ENCODE results near the gene LRMDA.

Gene LRMDA

GRCh38 chr10:76201962-76202361 is 770.5 kb downstream of the LRMDA start:
- no peaks in the 10 kb centered on the region for H3K27me3 ChIP-seq (ENCODE audit: insufficient read depth, low read length)
- no peak overlapping the region for H3K27ac ChIP-seq (ENCODE audit: low read depth, low read length)
- no peaks in the 10 kb centered on the region for H3K36me3 ChIP-seq (ENCODE audit: insufficient read depth, low read length)

GRCh38 chr10:76202777-76203176 is 771.4 kb downstream of the LRMDA start:
- Histone ChIP-seq H2AFZ (ENCODE audit: low read length, unreplicated experiment) (no peak overlapping the region), H3K36me3 (ENCODE audit: insufficient read depth, low read length) (no peaks in the 10 kb centered on the region), H3K4me3 (ENCODE audit: low read depth, low read length) (no peak overlapping the region), H3K27me3 (ENCODE audit: insufficient read depth, low read length) (no peaks in the 10 kb centered on the region), H3K4me1 (ENCODE audit: control insufficient read depth, insufficient read depth, low read length, unreplicated experiment) (peaks cover 17% of the 10 kb centered on the region), H3K27ac (ENCODE audit: low read depth, low read length) (no peak overlapping the region; the same call in 1 of the 2 replicates), H3K79me2 (ENCODE audit: control insufficient read depth, insufficient read depth, low read length, unreplicated experiment) (no peaks in the 10 kb centered on the region)

More at GRCh38 chr10:76201962-76202361, 770.5 kb downstream of the LRMDA start:
- no peak overlapping the region for H3K4me3 ChIP-seq (ENCODE audit: low read depth, low read length)
- H3K4me1 ChIP-seq (ENCODE audit: control insufficient read depth, insufficient read depth, low read length, unreplicated experiment) = peaks cover 11% of the 10 kb centered on the region
- H2AFZ ChIP-seq (ENCODE audit: low read length, unreplicated experiment) = no peak overlapping the region
- no peaks in the 10 kb centered on the region for H3K79me2 ChIP-seq (ENCODE audit: control insufficient read depth, insufficient read depth, low read length, unreplicated experiment)

GRCh38 chr10:76205361-76205760 is 773.9 kb downstream of the LRMDA start:
- no peaks in the 10 kb centered on the region for H3K79me2 ChIP-seq (ENCODE audit: control insufficient read depth, insufficient read depth, low read length, unreplicated experiment)
- H3K4me3 ChIP-seq (ENCODE audit: low read depth, low read length) = no peak overlapping the region
- H3K4me1 ChIP-seq (ENCODE audit: control insufficient read depth, insufficient read depth, low read length, unreplicated experiment) = peaks cover 17% of the 10 kb centered on the region
- no peaks in the 10 kb centered on the region for H3K36me3 ChIP-seq (ENCODE audit: insufficient read depth, low read length)
- H3K27ac ChIP-seq (ENCODE audit: low read depth, low read length) = peak overlapping the region; percentile 42; the same call in 1 of the 2 replicates
- H3K27me3 ChIP-seq (ENCODE audit: insufficient read depth, low read length) = no peaks in the 10 kb centered on the region
- H2AFZ ChIP-seq (ENCODE audit: low read length, unreplicated experiment) = no peak overlapping the region

GRCh38 chr10:76206797-76207352 is 775.5 kb downstream of the LRMDA start:
- Histone ChIP-seq H2AFZ (ENCODE audit: low read length, unreplicated experiment) (peak overlapping the region; percentile 7), H3K4me1 (ENCODE audit: control insufficient read depth, insufficient read depth, low read length, unreplicated experiment) (peaks cover 17% of the 10 kb centered on the region), H3K27me3 (ENCODE audit: insufficient read depth, low read length) (no peaks in the 10 kb centered on the region), H3K4me3 (ENCODE audit: low read depth, low read length) (no peak overlapping the region), H3K36me3 (ENCODE audit: insufficient read depth, low read length) (no peaks in the 10 kb centered on the region), H3K79me2 (ENCODE audit: control insufficient read depth, insufficient read depth, low read length, unreplicated experiment) (no peaks in the 10 kb centered on the region), H3K27ac (ENCODE audit: low read depth, low read length) (no peak overlapping the region)

- no peak overlapping the region for H2AFZ ChIP-seq (ENCODE audit: low read length, unreplicated experiment)
- H3K36me3 ChIP-seq (ENCODE audit: insufficient read depth, low read length) = no peaks in the 10 kb centered on the region
- no peaks in the 10 kb centered on the region for H3K79me2 ChIP-seq (ENCODE audit: control insufficient read depth, insufficient read depth, low read length, unreplicated experiment)
- peaks cover 11% of the 10 kb centered on the region for H3K4me1 ChIP-seq (ENCODE audit: control insufficient read depth, insufficient read depth, low read length, unreplicated experiment)
- H3K4me3 ChIP-seq (ENCODE audit: low read depth, low read length) = no peak overlapping the region
- no peaks in the 10 kb centered on the region for H3K27me3 ChIP-seq (ENCODE audit: insufficient read depth, low read length)
- no peak overlapping the region for H3K27ac ChIP-seq (ENCODE audit: low read depth, low read length)
Measured at GRCh38 chr10:76209135-76209534, 777.7 kb downstream of the LRMDA start.

GRCh38 chr10:76210211-76210610 is 778.8 kb downstream of the LRMDA start:
- Histone ChIP-seq H3K27ac (ENCODE audit: low read depth, low read length) (no peak overlapping the region), H3K79me2 (ENCODE audit: control insufficient read depth, insufficient read depth, low read length, unreplicated experiment) (no peaks in the 10 kb centered on the region), H3K36me3 (ENCODE audit: insufficient read depth, low read length) (no peaks in the 10 kb centered on the region), H3K4me1 (ENCODE audit: control insufficient read depth, insufficient read depth, low read length, unreplicated experiment) (peaks cover 11% of the 10 kb centered on the region), H3K27me3 (ENCODE audit: insufficient read depth, low read length) (no peaks in the 10 kb centered on the region), H2AFZ (ENCODE audit: low read length, unreplicated experiment) (no peak overlapping the region), H3K4me3 (ENCODE audit: low read depth, low read length) (no peak overlapping the region)

GRCh38 chr10:76211691-76212090 is 780.3 kb downstream of the LRMDA start:
- Histone ChIP-seq H3K4me1 (ENCODE audit: control insufficient read depth, insufficient read depth, low read length, unreplicated experiment) (peaks cover 6% of the 10 kb centered on the region), H3K4me3 (ENCODE audit: low read depth, low read length) (no peak overlapping the region), H2AFZ (ENCODE audit: low read length, unreplicated experiment) (no peak overlapping the region), H3K79me2 (ENCODE audit: control insufficient read depth, insufficient read depth, low read length, unreplicated experiment) (no peaks in the 10 kb centered on the region), H3K27ac (ENCODE audit: low read depth, low read length) (no peak overlapping the region), H3K36me3 (ENCODE audit: insufficient read depth, low read length) (no peaks in the 10 kb centered on the region), H3K27me3 (ENCODE audit: insufficient read depth, low read length) (no peaks in the 10 kb centered on the region; the same call in 1 of the 2 replicates)

GRCh38 chr10:76213876-76214275 is 782.5 kb downstream of the LRMDA start:
- H3K79me2 ChIP-seq (ENCODE audit: control insufficient read depth, insufficient read depth, low read length, unreplicated experiment) = no peaks in the 10 kb centered on the region
- no peak overlapping the region for H2AFZ ChIP-seq (ENCODE audit: low read length, unreplicated experiment)
- H3K36me3 ChIP-seq (ENCODE audit: insufficient read depth, low read length) = no peaks in the 10 kb centered on the region
- H3K4me1 ChIP-seq (ENCODE audit: control insufficient read depth, insufficient read depth, low read length, unreplicated experiment) = no peaks in the 10 kb centered on the region
- H3K27ac ChIP-seq (ENCODE audit: low read depth, low read length) = no peak overlapping the region
- H3K4me3 ChIP-seq (ENCODE audit: low read depth, low read length) = no peak overlapping the region
- H3K27me3 ChIP-seq (ENCODE audit: insufficient read depth, low read length) = no peaks in the 10 kb centered on the region; the same call in 1 of the 2 replicates

GRCh38 chr10:76218035-76218434 is 786.6 kb downstream of the LRMDA start:
- H3K79me2 ChIP-seq (ENCODE audit: control insufficient read depth, insufficient read depth, low read length, unreplicated experiment) = no peaks in the 10 kb centered on the region
- H3K27ac ChIP-seq (ENCODE audit: low read depth, low read length) = no peak overlapping the region
- H3K4me1 ChIP-seq (ENCODE audit: control insufficient read depth, insufficient read depth, low read length, unreplicated experiment) = no peaks in the 10 kb centered on the region
- no peak overlapping the region for H2AFZ ChIP-seq (ENCODE audit: low read length, unreplicated experiment)
- H3K4me3 ChIP-seq (ENCODE audit: low read depth, low read length) = no peak overlapping the region
- no peaks in the 10 kb centered on the region for H3K36me3 ChIP-seq (ENCODE audit: insufficient read depth, low read length)
- no peaks in the 10 kb centered on the region; the same call in 1 of the 2 replicates for H3K27me3 ChIP-seq (ENCODE audit: insufficient read depth, low read length)

GRCh38 chr10:76229341-76229740 is 797.9 kb downstream of the LRMDA start:
- Histone ChIP-seq H3K4me1 (ENCODE audit: control insufficient read depth, insufficient read depth, low read length, unreplicated experiment) (no peaks in the 10 kb centered on the region), H2AFZ (ENCODE audit: low read length, unreplicated experiment) (no peak overlapping the region), H3K79me2 (ENCODE audit: control insufficient read depth, insufficient read depth, low read length, unreplicated experiment) (no peaks in the 10 kb centered on the region), H3K27me3 (ENCODE audit: insufficient read depth, low read length) (no peaks in the 10 kb centered on the region), H3K27ac (ENCODE audit: low read depth, low read length) (no peak overlapping the region), H3K4me3 (ENCODE audit: low read depth, low read length) (no peak overlapping the region), H3K36me3 (ENCODE audit: insufficient read depth, low read length) (no peaks in the 10 kb centered on the region)

- no peaks in the 10 kb centered on the region for H3K36me3 ChIP-seq (ENCODE audit: insufficient read depth, low read length)
- H3K4me1 ChIP-seq (ENCODE audit: control insufficient read depth, insufficient read depth, low read length, unreplicated experiment) = no peaks in the 10 kb centered on the region
- no peak overlapping the region for H3K27ac ChIP-seq (ENCODE audit: low read depth, low read length)
- H3K27me3 ChIP-seq (ENCODE audit: insufficient read depth, low read length) = no peaks in the 10 kb centered on the region
- no peak overlapping the region for H2AFZ ChIP-seq (ENCODE audit: low read length, unreplicated experiment)
- H3K4me3 ChIP-seq (ENCODE audit: low read depth, low read length) = no peak overlapping the region
- H3K79me2 ChIP-seq (ENCODE audit: control insufficient read depth, insufficient read depth, low read length, unreplicated experiment) = no peaks in the 10 kb centered on the region
Measured at GRCh38 chr10:76230921-76231285, 799.5 kb downstream of the LRMDA start.

All from ACC112 (cell line).